ENCODE measurements around the gene WDFY4.

The WDFY4 gene

DNA sequence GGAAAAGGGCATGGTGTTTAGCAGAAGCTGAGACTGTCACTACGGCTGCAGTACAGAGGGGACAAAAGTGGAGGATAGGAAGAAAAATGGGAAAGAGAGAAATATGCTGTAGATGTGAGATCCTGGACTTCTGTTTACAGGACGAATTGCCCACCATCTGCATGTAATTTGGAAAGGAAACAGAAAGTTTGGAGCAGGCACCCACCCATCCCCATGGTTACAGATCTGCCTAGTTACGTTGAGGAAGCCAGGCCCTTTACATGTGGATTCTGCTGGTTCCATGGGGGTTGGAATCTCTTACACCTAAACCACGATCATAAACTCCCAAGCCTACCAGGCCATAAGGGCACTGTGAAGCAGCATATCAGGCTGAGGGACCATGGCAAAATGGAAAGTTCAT is 84.3 kb downstream of the WDFY4 start:
- in situ Hi-C loops (cut with HindIII; ENCODE audit: low sequenced_read_pairs), result no loop called here

GRCh38 chr10:48769706-48770435 is 85.2 kb downstream of the WDFY4 start:
- in situ Hi-C loops (cut with HindIII; ENCODE audit: low sequenced_read_pairs), result no loop called here

GRCh38 chr10:48770561-48771089 is 86.0 kb downstream of the WDFY4 start:
- in situ Hi-C loops (cut with HindIII; ENCODE audit: low sequenced_read_pairs), result no loop called here

DNA sequence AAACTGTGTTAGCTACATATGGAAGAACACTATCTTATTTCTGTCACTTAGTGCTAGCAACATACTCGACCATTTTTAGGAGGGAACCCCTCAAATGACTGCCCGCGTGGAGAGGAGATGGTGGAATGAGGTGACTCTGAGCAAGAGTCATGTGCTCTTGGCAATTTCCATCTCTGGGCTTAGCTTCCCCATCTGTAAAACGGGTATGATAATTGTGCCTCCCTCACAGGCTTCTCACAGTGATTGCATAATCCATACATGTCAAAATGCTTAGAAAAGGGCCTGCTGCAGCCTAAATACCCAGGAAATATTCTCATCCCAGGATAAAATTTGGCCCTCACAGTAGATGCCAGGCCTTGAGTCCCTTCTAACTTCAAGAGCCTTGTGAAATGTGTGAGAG is 86.6 kb downstream of the WDFY4 start:
- in situ Hi-C loops (cut with HindIII; ENCODE audit: low sequenced_read_pairs), result no loop called here

DNA sequence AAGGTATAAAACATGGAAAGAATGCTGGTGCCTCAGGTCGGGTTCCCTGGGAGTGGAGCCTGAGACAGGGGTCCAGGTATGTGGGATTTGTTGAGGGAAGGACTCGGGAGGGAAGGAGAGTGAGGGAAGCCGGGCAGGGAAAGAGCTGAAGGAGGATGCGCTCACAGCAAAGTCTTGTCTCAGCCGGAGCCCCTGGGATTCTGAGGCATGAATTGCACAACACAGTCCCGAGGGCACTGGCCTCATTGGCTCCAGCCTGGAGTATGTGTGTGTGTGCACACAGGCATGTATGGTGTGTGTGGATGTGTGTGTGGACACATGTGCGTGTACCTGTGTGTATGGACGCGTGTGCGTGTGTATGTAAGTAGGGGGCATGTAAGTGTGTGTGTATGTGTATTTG is 87.4 kb downstream of the WDFY4 start:
- in situ Hi-C loops (cut with HindIII; ENCODE audit: low sequenced_read_pairs), result no loop called here

DNA sequence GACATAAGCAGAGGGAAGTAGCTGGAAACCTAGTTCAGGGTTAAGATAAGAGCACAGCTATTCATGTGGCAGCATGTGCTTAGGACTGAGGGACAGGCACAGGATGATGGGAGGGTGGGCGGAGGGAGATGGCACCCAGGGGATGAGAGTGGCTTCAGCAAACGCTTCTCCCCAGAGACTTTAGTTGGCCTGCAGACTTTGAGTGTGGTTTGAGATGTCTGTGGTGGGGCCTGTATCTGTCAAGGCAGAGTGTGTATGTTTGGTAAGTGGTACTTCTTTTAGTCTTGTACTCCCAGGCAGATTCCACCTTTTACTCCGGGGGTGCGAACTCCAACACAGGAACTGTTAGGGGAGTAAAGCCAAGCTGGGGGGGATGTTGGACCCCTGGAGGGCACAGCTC is 88.9 kb downstream of the WDFY4 start:
- in situ Hi-C loops (cut with HindIII; ENCODE audit: low sequenced_read_pairs), result no loop called here

GRCh38 chr10:48774416-48775205 is 89.9 kb downstream of the WDFY4 start:
- in situ Hi-C loops (cut with HindIII; ENCODE audit: low sequenced_read_pairs), result no loop called here

DNA sequence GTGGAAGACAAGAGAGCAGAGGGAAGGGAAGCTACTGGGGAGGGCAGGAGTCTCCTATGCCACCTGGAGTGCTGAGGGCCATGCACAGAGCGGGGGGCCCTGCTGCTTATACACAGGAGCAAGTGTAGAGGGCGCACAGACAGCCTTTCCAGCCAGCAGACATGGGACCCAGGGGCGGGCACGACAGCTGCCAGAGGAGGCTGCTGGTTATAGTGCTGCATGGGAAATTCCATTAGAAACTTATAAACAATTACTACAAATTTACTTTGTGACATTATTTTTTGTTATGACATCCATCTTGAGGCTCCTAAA is 90.5 kb downstream of the WDFY4 start:
- in situ Hi-C loops (cut with HindIII; ENCODE audit: low sequenced_read_pairs), result no loop called here

DNA sequence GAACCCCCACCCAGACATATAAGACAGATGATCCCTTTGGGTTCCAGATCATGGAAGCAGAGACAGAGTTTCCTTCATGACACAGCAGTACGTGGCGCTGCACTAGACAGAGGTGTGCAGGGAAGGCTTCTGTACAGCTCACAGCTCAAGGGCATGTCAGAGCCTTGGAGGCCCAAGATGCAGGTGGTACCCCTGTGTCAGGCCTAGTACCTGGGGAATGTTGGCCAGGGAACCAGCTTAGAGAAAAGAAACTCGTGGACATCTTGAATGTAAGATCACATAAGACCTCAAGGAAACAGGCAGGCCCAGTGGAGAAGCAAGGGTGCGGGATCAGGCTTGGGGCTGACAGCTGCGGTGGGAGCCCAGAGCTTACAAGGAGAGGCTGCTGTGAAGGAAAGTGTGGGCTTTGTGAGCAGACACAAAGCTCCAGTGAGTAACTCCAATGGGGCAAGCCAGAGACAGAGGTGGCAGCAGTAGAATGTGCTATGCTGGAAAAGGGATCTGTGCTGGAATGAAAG is 91.4 kb downstream of the WDFY4 start:
- in situ Hi-C loops (cut with HindIII; ENCODE audit: low sequenced_read_pairs), result no loop called here

DNA sequence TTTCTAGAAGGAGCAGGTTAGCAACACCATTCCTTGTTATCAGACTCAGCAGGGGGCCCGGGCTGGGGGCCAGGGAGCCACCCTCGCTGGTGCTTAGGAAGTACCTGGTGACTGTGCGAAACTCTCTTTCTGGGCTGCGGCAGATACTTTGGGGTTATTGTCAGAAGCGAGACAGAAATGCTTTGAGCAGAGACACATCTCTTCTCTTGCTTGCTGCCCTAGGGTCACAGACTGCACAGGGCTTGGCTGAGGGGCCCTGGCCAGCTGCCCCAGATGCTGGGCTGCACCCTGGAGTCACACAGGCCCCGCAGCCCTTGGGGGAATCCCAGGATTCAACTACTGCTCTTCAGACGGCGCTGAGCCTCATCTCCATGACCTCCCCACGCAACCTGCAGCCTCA is 91.9 kb downstream of the WDFY4 start:
- in situ Hi-C loops (cut with HindIII; ENCODE audit: low sequenced_read_pairs), result no loop called here

DNA sequence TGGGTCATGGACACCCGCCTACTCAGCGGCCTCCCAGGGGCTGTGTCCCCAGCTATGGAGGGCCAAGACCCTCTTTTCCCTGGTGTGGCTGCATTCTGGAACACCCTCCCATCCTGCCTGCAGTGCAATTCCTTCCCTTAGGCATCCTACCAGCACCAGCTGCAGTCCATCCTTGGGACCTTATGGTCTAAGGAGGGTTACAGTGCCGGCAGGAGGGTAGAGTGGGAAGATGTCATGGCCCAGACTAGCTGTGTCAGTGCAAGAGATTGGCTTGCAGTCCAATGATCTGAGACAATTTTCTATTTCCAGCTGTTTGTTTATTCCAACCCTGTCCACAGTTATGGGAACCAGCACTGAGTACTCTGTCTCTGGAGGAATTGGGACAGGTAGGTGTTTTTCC is 92.4 kb downstream of the WDFY4 start:
- in situ Hi-C loops (cut with HindIII; ENCODE audit: low sequenced_read_pairs), result no loop called here

DNA sequence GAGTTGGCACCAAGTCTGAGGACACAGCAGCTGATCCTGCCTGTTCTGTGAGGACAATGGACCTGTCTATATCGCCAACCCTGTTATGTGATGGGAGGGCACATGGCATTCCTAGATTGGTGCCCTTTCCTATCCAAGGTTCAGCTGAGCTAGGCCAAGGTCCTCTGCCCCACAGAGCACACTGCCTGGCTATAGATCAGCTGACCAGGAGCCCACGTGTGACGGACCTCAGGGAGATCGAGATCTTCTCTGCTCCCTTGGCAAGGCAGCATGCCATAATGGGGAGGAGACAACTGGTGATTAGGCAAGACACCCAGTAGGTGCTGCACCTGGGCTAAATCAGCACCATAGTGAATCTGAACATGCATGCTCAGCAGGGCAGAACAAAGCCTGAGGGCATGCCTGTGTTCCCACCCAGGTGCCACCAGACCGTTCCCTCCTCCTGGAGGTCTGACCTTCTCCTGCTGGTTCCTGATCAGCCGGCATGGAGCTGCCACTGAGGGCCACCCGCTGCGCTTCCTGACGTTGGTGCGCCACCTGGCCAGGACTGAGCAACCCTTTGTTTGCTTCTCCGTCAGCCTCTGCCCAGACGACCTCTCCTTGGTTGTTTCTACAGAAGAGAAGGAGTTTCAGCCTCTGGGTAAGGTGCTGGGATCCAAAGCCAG is 93.7 kb downstream of the WDFY4 start:
- in situ Hi-C loops (cut with HindIII; ENCODE audit: low sequenced_read_pairs), result no loop called here

DNA sequence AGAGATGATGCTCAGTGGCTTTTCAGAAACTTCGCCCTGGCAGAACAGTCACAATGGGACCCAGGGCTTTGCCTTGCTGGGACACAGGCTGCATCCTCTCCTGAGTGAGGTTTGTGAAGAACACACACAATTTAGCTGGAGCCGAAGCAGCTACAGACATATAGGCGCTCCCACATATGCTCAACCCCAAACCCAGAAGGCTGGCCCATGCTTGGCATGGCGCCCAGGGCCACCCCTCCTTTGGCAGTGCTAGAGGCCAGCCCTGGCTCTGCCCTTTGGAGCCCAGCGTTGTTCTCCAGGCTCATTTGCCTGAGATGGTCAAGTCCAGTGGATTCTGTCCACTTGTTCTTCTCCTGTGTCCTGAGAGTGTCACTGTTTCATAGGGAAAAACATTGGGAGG is 94.4 kb downstream of the WDFY4 start:
- in situ Hi-C loops (cut with HindIII; ENCODE audit: low sequenced_read_pairs), result no loop called here

DNA sequence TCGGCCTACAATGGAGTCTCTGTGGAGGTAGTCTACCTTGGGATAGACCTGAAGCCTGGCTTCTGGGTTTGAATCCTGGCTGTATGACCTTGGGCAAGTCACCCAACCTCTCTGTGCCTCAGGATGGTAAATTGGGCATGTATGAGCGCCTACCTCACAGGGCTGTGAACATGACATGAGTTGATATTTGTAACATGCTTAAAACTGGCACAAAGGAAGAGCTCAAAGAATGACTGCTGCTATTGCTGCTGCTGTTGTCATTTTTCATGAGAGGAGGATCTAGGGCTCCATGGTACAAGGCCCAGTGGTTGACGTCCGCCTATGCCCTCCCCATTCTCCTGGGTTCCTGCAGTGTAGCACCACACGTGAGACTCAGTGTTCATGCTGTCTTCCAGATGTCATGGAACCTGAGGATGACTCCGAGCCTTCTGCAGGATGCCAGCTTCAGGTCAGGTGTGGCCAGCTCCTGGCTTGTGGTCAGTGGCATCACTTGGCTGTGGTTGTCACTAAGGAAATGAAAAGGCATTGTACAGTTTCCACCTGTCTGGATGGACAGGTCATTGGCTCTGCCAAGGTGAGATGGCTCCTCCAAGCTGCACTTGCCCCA is 95.0 kb downstream of the WDFY4 start:
- in situ Hi-C loops (cut with HindIII; ENCODE audit: low sequenced_read_pairs), result no loop called here

- in situ Hi-C loops (cut with HindIII; ENCODE audit: low sequenced_read_pairs), result no loop called here
Observed at GRCh38 chr10:48780341-48780740, 95.7 kb downstream of the WDFY4 start.

DNA sequence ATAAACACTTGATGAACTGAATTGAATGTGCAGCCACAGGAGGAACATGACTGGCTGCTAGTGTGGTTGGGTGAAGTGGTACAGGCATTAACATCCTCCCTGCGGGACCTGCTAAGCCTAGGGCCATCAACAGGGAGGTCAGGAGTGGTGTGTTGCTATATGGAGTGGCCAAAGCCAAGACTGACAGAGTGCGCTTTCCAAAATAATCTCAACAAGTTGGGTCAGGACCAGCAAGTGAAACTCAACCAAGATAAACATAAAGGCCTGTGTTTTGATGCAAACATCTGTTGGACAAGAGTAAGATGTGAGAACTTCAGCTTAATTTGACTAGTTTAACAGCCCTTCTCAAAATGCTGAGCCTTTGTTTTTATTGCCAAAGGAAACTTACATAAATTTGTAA is 97.7 kb downstream of the WDFY4 start:
- in situ Hi-C loops (cut with HindIII; ENCODE audit: low sequenced_read_pairs), result no loop called here

DNA sequence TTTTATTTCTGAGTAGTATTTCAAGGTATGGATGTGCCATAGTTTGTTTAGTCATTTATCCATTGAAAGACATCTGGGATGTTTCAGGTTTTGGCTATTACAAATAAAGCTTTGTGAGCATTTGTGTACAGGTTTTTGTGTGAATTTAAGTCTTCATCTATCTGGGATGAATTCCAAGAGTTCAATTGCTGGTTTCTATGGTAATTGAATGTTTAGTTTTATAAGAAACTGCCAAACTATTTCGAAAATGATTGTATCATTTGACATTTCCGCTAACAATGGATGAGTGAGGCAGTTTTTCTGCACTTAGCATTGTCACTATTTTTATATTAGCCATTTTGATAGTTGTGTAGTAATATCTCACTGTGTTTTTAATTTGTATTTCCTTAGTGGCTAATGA is 99.4 kb downstream of the WDFY4 start:
- in situ Hi-C loops (cut with HindIII; ENCODE audit: low sequenced_read_pairs), result no loop called here

DNA sequence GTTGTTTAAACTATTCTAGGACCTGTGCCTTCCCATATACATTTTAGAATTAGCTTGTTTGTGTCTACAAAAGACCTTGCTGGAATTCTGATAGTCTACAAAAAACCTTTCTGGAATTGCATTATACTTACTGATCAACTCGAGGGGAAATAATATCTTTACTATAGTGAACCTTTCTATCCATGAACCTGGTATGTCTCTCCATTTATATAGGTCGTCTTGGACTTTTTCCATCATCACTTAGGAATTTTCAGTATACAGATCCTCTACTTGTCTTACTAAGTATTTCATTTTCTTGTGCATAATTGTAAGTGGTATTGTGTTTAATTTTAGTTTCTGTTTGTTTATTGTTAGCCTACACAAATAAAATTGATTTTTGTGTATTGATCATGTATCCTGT is 101.1 kb downstream of the WDFY4 start:
- in situ Hi-C loops (cut with HindIII; ENCODE audit: low sequenced_read_pairs), result no loop called here

- in situ Hi-C loops (cut with HindIII; ENCODE audit: low sequenced_read_pairs), result no loop called here
Observed at GRCh38 chr10:48786606-48787282, 102.1 kb downstream of the WDFY4 start.

GRCh38 chr10:48788554-48788953 is 103.9 kb downstream of the WDFY4 start:
- in situ Hi-C loops (cut with HindIII; ENCODE audit: low sequenced_read_pairs), result no loop called here
